Suprapubic skin (tissue), 4 donors: ENCODE measurements around the gene GPN3. TPM values are rescaled to one million over a fixed set of nuclear protein-coding genes. Genes with fewer than 3 reads are reported as not detected.

ENCODE experiments used
- total RNA-seq, 4 donors: library from RNA; depleted of rRNA; stranded (reverse); fragments of >200 nt; gene quantifications; one replicate each; pipeline ENCODE4 v1.1.0, GENCODE V29; 2016

GPN3 gene
- total RNA-seq, 4 donors from 2014 or later, result 9.6 to 17.1 (median 13.3) TPM

Other genes starting within 250 kb of the GPN3 start
- gene ATP2A2, start 187.0 kb downstream of the GPN3 start, total RNA-seq, result 100 to 1,000 TPM in 3 of 4 donors, 10 to 100 TPM in 1; 95.9 to 138 (median 118) TPM
- 10 to 100 TPM; 39.6 to 56.6 (median 45.6) TPM for gene ANAPC7, start 64.5 kb downstream of the GPN3 start, total RNA-seq
- gene ARPC3, start 17.9 kb downstream of the GPN3 start, total RNA-seq, result 100 to 1,000 TPM; 163 to 290 (median 191) TPM
- gene FAM216A, start 588 bp upstream of the GPN3 start, total RNA-seq, result 1 to 10 TPM; 2.3 to 5.0 (median 3.2) TPM
- gene VPS29, start 33.9 kb upstream of the GPN3 start, total RNA-seq, result 10 to 100 TPM; 72.2 to 96.1 (median 83.1) TPM
- under 1 TPM in 3 of 4 donors, not detected in 1; 0.19 to 0.47 (median 0.40) TPM for gene RAD9B, start 34.1 kb upstream of the GPN3 start, total RNA-seq
- gene PPTC7, start 115.1 kb upstream of the GPN3 start, total RNA-seq, result 10 to 100 TPM; 24.6 to 36.6 (median 29.1) TPM
- gene TCTN1, start 145.9 kb upstream of the GPN3 start, total RNA-seq, result 10 to 100 TPM; 18.9 to 46.4 (median 28.4) TPM
- 1 to 10 TPM; 1.3 to 6.0 (median 1.9) TPM for gene HVCN1, start 220.9 kb upstream of the GPN3 start, total RNA-seq